ENCODE results near the gene KCNQ5. TPM values are rescaled to one million over a fixed set of nuclear protein-coding genes. Genes with fewer than 3 reads are reported as not detected.

The KCNQ5 gene
- total and polyA plus RNA-seq, 10 of the 15 experiments (the other 5 are each of a cell fraction or from before 2014, with no cell fraction given) = 0.60 to 16.2 (median 3.2) TPM

DNA sequence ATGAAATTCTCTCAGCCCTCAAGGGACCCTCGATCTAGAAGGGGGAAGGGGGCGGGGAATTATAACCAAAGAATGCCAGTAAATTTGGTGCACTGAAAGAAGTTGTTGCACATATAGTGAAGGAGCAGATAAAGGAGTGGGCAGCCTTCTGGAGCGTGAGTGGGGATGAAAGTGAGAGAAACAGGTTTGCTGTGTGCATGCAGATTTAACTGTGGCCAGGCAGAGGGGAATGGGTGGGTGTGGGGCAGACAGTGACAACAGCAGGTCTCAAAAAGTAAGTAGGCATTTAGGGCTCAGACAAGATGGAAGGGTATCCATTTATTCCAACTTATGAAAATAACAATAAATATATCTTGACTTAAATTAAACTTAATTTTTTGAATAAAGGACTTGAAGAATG is 149.1 kb downstream of the KCNQ5 start:
- in situ Hi-C loops (cut with MboI) = no loop called here

DNA sequence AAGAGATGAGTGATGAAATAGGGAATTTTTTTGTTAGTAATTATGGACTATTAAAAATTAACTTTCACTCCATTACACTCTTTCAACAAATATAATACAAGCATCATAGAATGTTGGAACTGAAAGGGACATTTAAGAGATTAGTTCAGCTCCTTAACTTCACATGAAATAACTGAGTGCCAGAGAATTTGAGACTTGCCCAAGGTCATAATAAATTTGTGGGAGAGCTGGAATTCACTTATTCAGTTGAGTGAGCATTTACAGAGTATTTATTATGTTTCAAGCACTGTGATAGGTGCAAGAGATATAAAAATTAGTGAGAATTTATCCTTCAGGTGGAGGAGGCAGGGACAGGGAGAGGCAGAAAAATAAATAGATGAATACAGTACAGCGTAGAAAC is 154.6 kb downstream of the KCNQ5 start:
- no peaks in the 10 kb centered on the region for H3K4me1 ChIP-seq (ENCODE audit: control insufficient read depth, insufficient read depth, low read length)
- ATAC-seq (no peak), DNase-seq (ENCODE audit: low read depth, low spot score) (no peak), FAIRE-seq (no peak)
- peaks cover 2% of the 10 kb centered on the region; the same call in 1 of the 2 replicates for H3K79me2 ChIP-seq (ENCODE audit: control insufficient read depth, insufficient read depth, low read length)
- no peaks in the 10 kb centered on the region for H3K27me3 ChIP-seq (replicated peaks in 1 of 2; ENCODE audit: control insufficient read depth in 2 of 2, insufficient read depth in 2 of 2, low read length in 1 of 2)
- H3K4me2 ChIP-seq (ENCODE audit: control insufficient read depth, insufficient read depth) = no peak overlapping the region
- no peaks in the 10 kb centered on the region for H3K36me3 ChIP-seq (ENCODE audit: control insufficient read depth in 2 of 2, insufficient read depth in 2 of 2, low read length in 1 of 2)
- CTCF ChIA-PET = no interaction called here
- no peak overlapping the region for H3K27ac ChIP-seq (ENCODE audit: control insufficient read depth, insufficient read depth)
- intact Hi-C loops (cut with micrococcal nuclease; ENCODE audit: unreplicated experiment) (no loop called here), in situ Hi-C loops (cut with MboI) (no loop called here)
- H4K20me1 ChIP-seq (ENCODE audit: control insufficient read depth, insufficient read depth) = no peaks in the 10 kb centered on the region
- no peaks in the 10 kb centered on the region for H3K9me3 ChIP-seq (replicated peaks; ENCODE audit: control insufficient read depth, insufficient read depth, low read length)
- WGBS (ENCODE audit: insufficient coverage, insufficient replicate concordance, low lambda C conversion rate, missing lambda C conversion rate) = 95% methylated on average over 1 of the region's 1 CpG
- BruUV-seq (replicated peaks) = no TSS peak
- no peak overlapping the region for H2AFZ ChIP-seq (ENCODE audit: control insufficient read depth, low read depth, low read length)
- RAD21 ChIA-PET (ENCODE audit: unreplicated experiment) = no interaction called here
- no peak overlapping the region for H3K9ac ChIP-seq (ENCODE audit: control insufficient read depth, insufficient read depth, low read length)
- POLR2A ChIA-PET = interaction anchor here (1.3 kb wide), 1 partner anchor 18 kb away, joined by 3 read pairs; no protein-coding TSS in a partner anchor
- SMC1A ChIA-PET (ENCODE audit: uncharacterized antibody, unreplicated experiment) = interaction anchor here (1.0 to 1.9 kb wide), 3 partner anchors 12 to 17 kb away, joined by 3 to 5 read pairs (median 3); no protein-coding TSS in a partner anchor
- no peak overlapping the region for H3K4me3 ChIP-seq
- TF ChIP-seq NRF1 (conservative IDR thresholded peaks at IDR 0.05; ENCODE audit: low read depth, low read length) (no peak), IRF4 (IDR thresholded peaks at IDR 0.05; ENCODE audit: low read depth, low read length) (no peak), HCFC1 (IDR thresholded peaks at IDR 0.05; ENCODE audit: low read length) (no peak), PAX8 (IDR thresholded peaks at IDR 0.05) (no peak), ZNF207 (IDR thresholded peaks at IDR 0.05; ENCODE audit: borderline replicate concordance) (no peak)
- TF ChIP-seq, protein P1, sequence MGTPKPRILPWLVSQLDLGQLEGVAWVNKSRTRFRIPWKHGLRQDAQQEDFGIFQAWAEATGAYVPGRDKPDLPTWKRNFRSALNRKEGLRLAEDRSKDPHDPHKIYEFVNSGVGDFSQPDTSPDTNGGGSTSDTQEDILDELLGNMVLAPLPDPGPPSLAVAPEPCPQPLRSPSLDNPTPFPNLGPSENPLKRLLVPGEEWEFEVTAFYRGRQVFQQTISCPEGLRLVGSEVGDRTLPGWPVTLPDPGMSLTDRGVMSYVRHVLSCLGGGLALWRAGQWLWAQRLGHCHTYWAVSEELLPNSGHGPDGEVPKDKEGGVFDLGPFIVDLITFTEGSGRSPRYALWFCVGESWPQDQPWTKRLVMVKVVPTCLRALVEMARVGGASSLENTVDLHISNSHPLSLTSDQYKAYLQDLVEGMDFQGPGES (IDR thresholded peaks at IDR 0.05) = no peak
- TF ChIP-seq, protein P2, sequence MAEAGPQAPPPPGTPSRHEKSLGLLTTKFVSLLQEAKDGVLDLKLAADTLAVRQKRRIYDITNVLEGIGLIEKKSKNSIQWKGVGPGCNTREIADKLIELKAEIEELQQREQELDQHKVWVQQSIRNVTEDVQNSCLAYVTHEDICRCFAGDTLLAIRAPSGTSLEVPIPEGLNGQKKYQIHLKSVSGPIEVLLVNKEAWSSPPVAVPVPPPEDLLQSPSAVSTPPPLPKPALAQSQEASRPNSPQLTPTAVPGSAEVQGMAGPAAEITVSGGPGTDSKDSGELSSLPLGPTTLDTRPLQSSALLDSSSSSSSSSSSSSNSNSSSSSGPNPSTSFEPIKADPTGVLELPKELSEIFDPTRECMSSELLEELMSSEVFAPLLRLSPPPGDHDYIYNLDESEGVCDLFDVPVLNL (IDR thresholded peaks at IDR 0.05; ENCODE audit: low read depth, low read length) = no peak

More for the DNA sequence above, 149.1 kb downstream of the KCNQ5 start:
- Histone ChIP-seq H3K4me2 (ENCODE audit: control insufficient read depth, insufficient read depth) (no peak overlapping the region), H2AFZ (ENCODE audit: control insufficient read depth, low read depth, low read length) (no peak overlapping the region), H3K4me3 (no peak overlapping the region), H3K27me3 (replicated peaks in 1 of 2; ENCODE audit: control insufficient read depth in 2 of 2, insufficient read depth in 2 of 2, low read length in 1 of 2) (no peaks in the 10 kb centered on the region), H3K79me2 (ENCODE audit: control insufficient read depth, insufficient read depth, low read length) (peaks cover 3% of the 10 kb centered on the region), H3K9me3 (replicated peaks; ENCODE audit: control insufficient read depth, insufficient read depth, low read length) (no peaks in the 10 kb centered on the region; the same call in 2 of the 3 replicates), H3K9ac (ENCODE audit: control insufficient read depth, insufficient read depth, low read length) (no peak overlapping the region), H3K27ac (ENCODE audit: control insufficient read depth, insufficient read depth) (no peak overlapping the region), H4K20me1 (ENCODE audit: control insufficient read depth, insufficient read depth) (no peaks in the 10 kb centered on the region), H3K36me3 (ENCODE audit: control insufficient read depth in 2 of 2, insufficient read depth in 2 of 2, low read length in 1 of 2) (no peaks in the 10 kb centered on the region), H3K4me1 (ENCODE audit: control insufficient read depth, insufficient read depth, low read length) (peaks cover 11% of the 10 kb centered on the region)
- no peak for FAIRE-seq
- ChIA-PET POLR2A (no interaction called here), SMC1A (ENCODE audit: uncharacterized antibody, unreplicated experiment) (interaction anchor here (1.3 to 4.2 kb wide), 4 partner anchors 9 to 154 kb away, joined by 4 to 20 read pairs (median 7); no protein-coding TSS in a partner anchor), CTCF (interaction anchor here (1.6 to 2.4 kb wide), 2 partner anchors 10 to 154 kb away, joined by 4 to 9 read pairs; no protein-coding TSS in a partner anchor), RAD21 (ENCODE audit: unreplicated experiment) (interaction anchor here (1.8 kb wide), 1 partner anchor 82 kb away, joined by 10 read pairs; no protein-coding TSS in a partner anchor)
- WGBS (ENCODE audit: insufficient coverage, insufficient replicate concordance, low lambda C conversion rate, missing lambda C conversion rate) = 44% methylated on average over 3 of the region's 3 CpGs
- 0 out of 3 replicates have a peak, but pooled peaks have one; percentile 21 for ATAC-seq
- TF ChIP-seq SMAD5 (IDR thresholded peaks at IDR 0.05; ENCODE audit: low read depth) = no peak
- TF ChIP-seq, protein P3, sequence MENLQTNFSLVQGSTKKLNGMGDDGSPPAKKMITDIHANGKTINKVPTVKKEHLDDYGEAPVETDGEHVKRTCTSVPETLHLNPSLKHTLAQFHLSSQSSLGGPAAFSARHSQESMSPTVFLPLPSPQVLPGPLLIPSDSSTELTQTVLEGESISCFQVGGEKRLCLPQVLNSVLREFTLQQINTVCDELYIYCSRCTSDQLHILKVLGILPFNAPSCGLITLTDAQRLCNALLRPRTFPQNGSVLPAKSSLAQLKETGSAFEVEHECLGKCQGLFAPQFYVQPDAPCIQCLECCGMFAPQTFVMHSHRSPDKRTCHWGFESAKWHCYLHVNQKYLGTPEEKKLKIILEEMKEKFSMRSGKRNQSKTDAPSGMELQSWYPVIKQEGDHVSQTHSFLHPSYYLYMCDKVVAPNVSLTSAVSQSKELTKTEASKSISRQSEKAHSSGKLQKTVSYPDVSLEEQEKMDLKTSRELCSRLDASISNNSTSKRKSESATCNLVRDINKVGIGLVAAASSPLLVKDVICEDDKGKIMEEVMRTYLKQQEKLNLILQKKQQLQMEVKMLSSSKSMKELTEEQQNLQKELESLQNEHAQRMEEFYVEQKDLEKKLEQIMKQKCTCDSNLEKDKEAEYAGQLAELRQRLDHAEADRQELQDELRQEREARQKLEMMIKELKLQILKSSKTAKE (IDR thresholded peaks at IDR 0.05; ENCODE audit: low read depth, poor library complexity, severe bottlenecking) = no peak
- no peak for TF ChIP-seq CBFB (IDR thresholded peaks at IDR 0.05; ENCODE audit: low read depth)
- BruUV-seq (replicated peaks) = no TSS peak
- intact Hi-C loops (cut with micrococcal nuclease; ENCODE audit: unreplicated experiment) = no loop called here
- no peak for DNase-seq (ENCODE audit: low read depth, low spot score)

All from GM12878 (cell line).